Measurements from ENCODE around the gene SIGLEC10. TPM values are rescaled to one million over a fixed set of nuclear protein-coding genes. Genes with fewer than 3 reads are reported as not detected.

SIGLEC10 gene
- polyA plus RNA-seq, 2 of the 4 experiments (the other 2 are of a cell fraction), result not detected

- no peak for FAIRE-seq
- TF ChIP-seq POLR2AphosphoS2 (conservative IDR thresholded peaks at IDR 0.05; ENCODE audit: low read length), result no peak
- no peak for TF ChIP-seq TFCP2L1 (CRISPR knock-in tag; IDR thresholded peaks at IDR 0.05)
- no peak for TF ChIP-seq SREBF2 (IDR thresholded peaks at IDR 0.05)
- TF ChIP-seq CEBPB (IDR thresholded peaks at IDR 0.05), result no peak
- TF ChIP-seq RFX5 (IDR thresholded peaks at IDR 0.05), result no peak
- no peak for TF ChIP-seq EHF (CRISPR knock-in tag; IDR thresholded peaks at IDR 0.05)
- DNase-seq (ENCODE audit: low read depth in 1 of 2, low spot score in 1 of 2), result no peak
- Histone ChIP-seq H3K4me1 (peaks cover 10% of the 10 kb centered on the region), H3K4me2 (no peak overlapping the region), H3K9me3 (peaks cover 9% of the 10 kb centered on the region; the same call in 1 of the 3 replicates), H3K4me3 (no peak overlapping the region), H3K27ac (no peak overlapping the region)
- CTCF ChIA-PET, result interaction anchor here (0.6 to 2.4 kb wide), 5 partner anchors 12 to 261 kb away, joined by 3 to 16 read pairs (median 6); no protein-coding TSS in a partner anchor
- WGBS (ENCODE audit: missing lambda C conversion rate), result 98% methylated on average over 2 of the region's 2 CpGs
- POLR2A ChIA-PET, result no interaction called here
- no peak for ATAC-seq
Measured at GRCh38 chr19:51396175-51396574, 21.3 kb downstream of the SIGLEC10 start.

DNA sequence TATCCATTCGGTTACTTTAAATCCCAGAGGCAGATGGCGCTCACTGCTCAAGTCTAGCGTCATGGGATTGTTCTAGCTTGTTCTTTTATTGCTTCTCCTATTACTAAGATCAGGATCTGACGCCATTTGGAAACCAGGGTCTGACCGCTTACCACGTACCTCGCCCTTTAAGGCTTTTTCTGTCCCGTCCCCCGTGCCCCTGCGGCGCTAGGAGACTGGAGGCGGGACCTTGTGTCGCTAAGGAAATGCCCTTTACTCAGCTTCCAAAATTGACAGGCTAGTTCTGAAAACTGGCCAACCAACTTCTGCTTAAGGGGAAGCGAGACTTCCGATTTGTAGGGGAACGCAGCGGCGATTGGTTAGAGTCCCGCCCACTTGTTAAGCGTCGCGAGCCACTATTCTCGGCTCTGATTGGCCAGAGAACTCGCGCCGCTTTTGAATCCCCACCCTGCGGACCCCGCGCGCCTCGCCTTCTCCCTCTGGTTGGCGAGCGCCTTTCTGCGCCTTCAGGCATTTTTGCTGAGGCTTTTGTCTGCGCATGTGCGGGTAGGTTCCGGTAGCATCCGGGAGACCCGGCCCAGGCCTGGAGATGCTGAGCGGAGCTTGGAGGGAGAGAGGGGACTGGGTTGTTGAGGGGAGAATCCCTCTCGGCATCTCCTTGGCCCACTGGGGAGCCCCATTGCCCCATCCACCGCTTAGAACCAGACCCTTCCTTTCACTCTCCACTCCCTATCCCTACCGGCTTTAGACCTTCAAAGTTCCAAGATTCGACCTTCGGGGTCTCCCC is 23.2 kb downstream of the SIGLEC10 start:
- Histone ChIP-seq H3K4me2 (peak overlapping the region; percentile 87), H3K4me3 (peak overlapping the region; percentile 55), H3K4me1 (peaks cover 10% of the 10 kb centered on the region), H3K9me3 (no peaks in the 10 kb centered on the region), H3K27ac (peak overlapping the region; percentile 76 to 88)
- ChIA-PET CTCF (interaction anchor here (0.6 to 1.6 kb wide), 8 partner anchors 14 to 384 kb away, joined by 3 to 8 read pairs (median 4); partner anchors contain the start of gene ZNF175), POLR2A (interaction anchor here (1.1 to 2.4 kb wide), 3 partner anchors 26 to 55 kb away, joined by 3 to 19 read pairs (median 13); no protein-coding TSS in a partner anchor)
- ATAC-seq (peak; percentile 97 to 98), DNase-seq (ENCODE audit: low read depth in 1 of 2, low spot score in 1 of 2) (peak; percentile 99 to 100), FAIRE-seq (peak; percentile 95)
- WGBS (ENCODE audit: missing lambda C conversion rate), result 3% methylated on average over 45 of the region's 45 CpGs
- TF ChIP-seq MAZ (IDR thresholded peaks at IDR 0.05; ENCODE audit: borderline replicate concordance, low read depth, low read length), result no peak
- TF ChIP-seq KDM5A (IDR thresholded peaks at IDR 0.05), result peak; percentile 96
- TF ChIP-seq FOXS1 (CRISPR knock-in tag; IDR thresholded peaks at IDR 0.05), result no peak
- TF ChIP-seq RARB (CRISPR knock-in tag; IDR thresholded peaks at IDR 0.05), result no peak
- TF ChIP-seq ELK1 (IDR thresholded peaks at IDR 0.05; ENCODE audit: low read depth, low read length), result no peak
- peak; percentile 55; the same call in 1 of the 2 replicates for TF ChIP-seq RFX5 (IDR thresholded peaks at IDR 0.05)
- no peak for TF ChIP-seq BHLHE40 (IDR thresholded peaks at IDR 0.05; ENCODE audit: low read depth, low read length)
- no peak for TF ChIP-seq SREBF2 (IDR thresholded peaks at IDR 0.05)
- no peak for TF ChIP-seq FOSB (CRISPR knock-in tag; IDR thresholded peaks at IDR 0.05)
- TF ChIP-seq ESRRA (IDR thresholded peaks at IDR 0.05; ENCODE audit: borderline replicate concordance, low read length), result no peak
- TF ChIP-seq ZC3H11A (IDR thresholded peaks at IDR 0.05), result no peak
- no peak for TF ChIP-seq KDM1A (IDR thresholded peaks at IDR 0.05; ENCODE audit: low read depth)
- TF ChIP-seq MYC (IDR thresholded peaks at IDR 0.05; ENCODE audit: borderline replicate concordance, low read length), result no peak
- no peak for TF ChIP-seq CBX8 (IDR thresholded peaks at IDR 0.05)
- TF ChIP-seq E2F6 (IDR thresholded peaks at IDR 0.05; ENCODE audit: borderline replicate concordance, low read depth), result peak; percentile 98
- TF ChIP-seq ZSCAN20 (CRISPR knock-in tag; IDR thresholded peaks at IDR 0.05), result no peak
- TF ChIP-seq, protein P1, sequence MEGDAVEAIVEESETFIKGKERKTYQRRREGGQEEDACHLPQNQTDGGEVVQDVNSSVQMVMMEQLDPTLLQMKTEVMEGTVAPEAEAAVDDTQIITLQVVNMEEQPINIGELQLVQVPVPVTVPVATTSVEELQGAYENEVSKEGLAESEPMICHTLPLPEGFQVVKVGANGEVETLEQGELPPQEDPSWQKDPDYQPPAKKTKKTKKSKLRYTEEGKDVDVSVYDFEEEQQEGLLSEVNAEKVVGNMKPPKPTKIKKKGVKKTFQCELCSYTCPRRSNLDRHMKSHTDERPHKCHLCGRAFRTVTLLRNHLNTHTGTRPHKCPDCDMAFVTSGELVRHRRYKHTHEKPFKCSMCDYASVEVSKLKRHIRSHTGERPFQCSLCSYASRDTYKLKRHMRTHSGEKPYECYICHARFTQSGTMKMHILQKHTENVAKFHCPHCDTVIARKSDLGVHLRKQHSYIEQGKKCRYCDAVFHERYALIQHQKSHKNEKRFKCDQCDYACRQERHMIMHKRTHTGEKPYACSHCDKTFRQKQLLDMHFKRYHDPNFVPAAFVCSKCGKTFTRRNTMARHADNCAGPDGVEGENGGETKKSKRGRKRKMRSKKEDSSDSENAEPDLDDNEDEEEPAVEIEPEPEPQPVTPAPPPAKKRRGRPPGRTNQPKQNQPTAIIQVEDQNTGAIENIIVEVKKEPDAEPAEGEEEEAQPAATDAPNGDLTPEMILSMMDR (IDR thresholded peaks at IDR 0.05), result no peak
- TF ChIP-seq NR3C1 (IDR thresholded peaks at IDR 0.05), result no peak
- TF ChIP-seq MAFK (IDR thresholded peaks at IDR 0.05; ENCODE audit: partially characterized antibody), result peak; percentile 77
- no peak for TF ChIP-seq NFE2L2 (conservative IDR thresholded peaks at IDR 0.05; ENCODE audit: low read length)
- TF ChIP-seq POLR2A (IDR thresholded peaks at IDR 0.05; ENCODE audit: low read length), result peak; percentile 59
- no peak for TF ChIP-seq CHD4 (IDR thresholded peaks at IDR 0.05; ENCODE audit: borderline replicate concordance)
- TF ChIP-seq HDAC2 (IDR thresholded peaks at IDR 0.05), result peak; percentile 94
- TF ChIP-seq CHD2 (IDR thresholded peaks at IDR 0.05; ENCODE audit: low read length, partially characterized antibody), result peak; percentile 43
- no peak for TF ChIP-seq RCOR1 (IDR thresholded peaks at IDR 0.05; ENCODE audit: low read depth, low read length)
- TF ChIP-seq TP53 (CRISPR knock-in tag; IDR thresholded peaks at IDR 0.05), result no peak
- TF ChIP-seq TFCP2L1 (CRISPR knock-in tag; IDR thresholded peaks at IDR 0.05), result no peak
- no peak for TF ChIP-seq HES2 (IDR thresholded peaks at IDR 0.05)
- TF ChIP-seq, protein P2, sequence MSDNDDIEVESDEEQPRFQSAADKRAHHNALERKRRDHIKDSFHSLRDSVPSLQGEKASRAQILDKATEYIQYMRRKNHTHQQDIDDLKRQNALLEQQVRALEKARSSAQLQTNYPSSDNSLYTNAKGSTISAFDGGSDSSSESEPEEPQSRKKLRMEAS (IDR thresholded peaks at IDR 0.05), result peak; percentile 96
- TF ChIP-seq, protein P3, sequence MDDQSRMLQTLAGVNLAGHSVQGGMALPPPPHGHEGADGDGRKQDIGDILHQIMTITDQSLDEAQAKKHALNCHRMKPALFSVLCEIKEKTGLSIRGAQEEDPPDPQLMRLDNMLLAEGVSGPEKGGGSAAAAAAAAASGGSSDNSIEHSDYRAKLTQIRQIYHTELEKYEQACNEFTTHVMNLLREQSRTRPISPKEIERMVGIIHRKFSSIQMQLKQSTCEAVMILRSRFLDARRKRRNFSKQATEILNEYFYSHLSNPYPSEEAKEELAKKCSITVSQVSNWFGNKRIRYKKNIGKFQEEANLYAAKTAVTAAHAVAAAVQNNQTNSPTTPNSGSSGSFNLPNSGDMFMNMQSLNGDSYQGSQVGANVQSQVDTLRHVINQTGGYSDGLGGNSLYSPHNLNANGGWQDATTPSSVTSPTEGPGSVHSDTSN (IDR thresholded peaks at IDR 0.05), result peak; percentile 88
- no peak for TF ChIP-seq CEBPB (IDR thresholded peaks at IDR 0.05)
- peak in 1 of 2 experiments; percentile 4; a peak in 1 of 5 replicates for TF ChIP-seq RAD21 (conservative IDR thresholded peaks at IDR 0.05 in 1 of 2, IDR thresholded peaks at IDR 0.05 in 1 of 2)
